Measurements from ENCODE around the gene TMEM183A. TPM values are rescaled to one million over a fixed set of nuclear protein-coding genes. Genes with fewer than 3 reads are reported as not detected.
A peak's percentile ranks its signal among the peaks of the same experiment; 100 is the strongest.
"Not testable (repeated sequence)": the region's sequence is repeated elsewhere in the genome, so short reads cannot be mapped to it uniquely, and the experiment has no call there.

Gene TMEM183A
- total RNA-seq, 1 experiment from 2014 or later, result 64.3 TPM

DNA sequence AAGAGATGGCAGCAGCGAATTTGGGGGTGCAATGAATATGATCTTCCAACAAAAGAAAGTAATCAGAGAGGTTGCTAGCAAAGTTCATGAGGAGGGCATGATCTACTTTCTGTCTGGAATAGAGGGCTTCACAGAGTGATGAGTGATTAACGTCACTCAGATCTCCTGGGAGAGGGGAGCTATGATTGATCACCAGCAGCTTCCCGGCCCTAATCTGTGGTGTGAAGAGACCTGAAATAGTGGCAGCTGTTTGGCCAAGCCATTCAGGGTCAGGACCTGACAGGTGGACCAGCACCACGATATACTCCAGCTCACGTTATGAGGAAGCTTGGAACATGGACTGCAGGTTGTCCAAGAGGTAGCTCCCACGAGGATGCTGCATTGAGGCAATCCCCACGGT lies 19.9 kb upstream of the TMEM183A start:
- DNase-seq (ENCODE audit: low read depth), result no peak

DNA sequence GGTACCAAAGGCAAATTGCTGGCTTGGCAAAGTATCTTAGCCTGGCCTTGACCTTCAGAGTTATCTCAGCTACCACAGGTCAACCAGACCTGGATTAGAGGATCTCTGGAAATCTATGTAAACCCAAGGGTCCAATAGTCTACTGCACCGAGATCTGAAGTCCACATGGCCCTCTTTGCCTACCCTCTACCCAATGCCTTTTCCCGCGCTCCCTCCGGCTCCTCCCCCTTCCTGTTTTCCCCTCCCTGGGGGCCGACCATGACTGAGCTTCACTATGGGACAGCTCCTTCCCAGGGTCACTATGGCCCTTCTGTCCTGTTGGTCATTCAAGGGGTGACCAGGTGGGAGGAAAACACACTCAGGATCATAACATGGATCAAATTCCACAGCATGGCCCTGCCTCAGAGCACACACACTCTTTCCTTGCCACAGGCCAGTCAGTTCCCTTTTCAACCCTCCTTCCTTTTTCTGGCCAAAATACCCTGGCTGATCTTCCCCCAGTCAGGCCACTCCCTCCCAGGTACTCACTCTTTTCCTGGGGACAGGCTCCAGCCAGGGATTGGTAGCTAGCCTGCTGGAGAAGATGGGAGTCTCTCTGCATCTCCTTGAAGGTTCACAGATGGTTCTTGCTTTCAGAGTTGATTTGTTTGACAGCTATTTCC lies 19.1 kb upstream of the TMEM183A start:
- DNase-seq (ENCODE audit: low read depth), result no peak

DNA sequence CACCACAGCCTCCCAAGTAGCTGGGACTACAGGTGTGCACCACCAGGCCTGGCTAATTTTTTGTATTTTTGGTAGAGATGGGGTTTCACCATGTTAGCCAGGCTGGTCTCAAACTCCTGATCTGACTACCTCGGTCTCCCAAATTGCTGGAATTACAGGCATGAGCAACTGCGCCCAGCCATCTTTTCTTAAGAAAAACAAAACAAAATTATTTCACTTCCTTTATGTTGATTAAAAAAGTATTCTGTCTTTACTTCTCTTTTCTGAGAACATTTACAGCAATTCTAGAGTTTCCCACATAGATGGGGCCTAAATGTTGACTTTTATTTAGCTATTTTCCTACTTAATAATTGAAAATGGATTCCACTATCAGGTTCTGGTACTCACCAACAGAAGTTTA lies 17.3 kb upstream of the TMEM183A start:
- no peak for DNase-seq (ENCODE audit: low read depth)

DNA sequence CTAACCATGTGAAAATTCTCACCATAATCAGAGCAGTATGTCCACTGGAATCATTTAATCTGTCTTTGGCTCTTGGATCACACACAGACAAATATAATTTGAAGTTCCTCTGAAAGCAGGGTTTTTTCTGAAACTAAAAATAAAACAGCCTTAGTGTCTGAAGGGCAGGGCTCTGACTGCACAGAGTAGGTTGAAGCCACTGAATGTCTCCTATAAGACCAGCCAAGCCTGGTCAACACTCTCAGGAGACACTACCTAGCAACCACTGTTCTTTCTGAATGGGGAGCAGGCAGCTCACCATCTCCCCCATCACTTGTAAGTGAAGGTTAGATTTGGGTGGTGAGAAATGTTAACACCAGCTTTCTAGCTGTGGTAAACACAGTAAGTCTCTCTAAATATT lies 16.1 kb upstream of the TMEM183A start:
- DNase-seq (ENCODE audit: low read depth), result no peak

DNA sequence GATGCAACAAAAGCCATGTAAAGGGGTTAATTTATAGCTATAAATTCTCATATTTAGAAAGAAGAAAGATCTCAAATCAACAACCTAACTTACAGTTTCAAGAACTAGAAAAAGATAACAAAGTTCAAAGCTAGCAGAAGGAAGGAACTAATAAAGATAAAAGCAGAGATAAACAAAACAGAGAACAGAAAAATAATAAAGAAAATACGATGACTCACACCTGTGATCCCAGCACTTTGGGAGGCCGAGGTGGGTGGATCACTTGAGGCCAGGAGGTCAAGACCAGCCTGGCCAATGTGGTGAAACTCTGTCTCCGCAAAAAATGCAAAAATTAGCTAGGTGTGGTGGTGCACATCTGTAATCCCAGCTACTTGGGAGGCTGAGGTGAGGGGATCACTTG lies 12.4 kb upstream of the TMEM183A start:
- no peak for DNase-seq (ENCODE audit: low read depth)

DNA sequence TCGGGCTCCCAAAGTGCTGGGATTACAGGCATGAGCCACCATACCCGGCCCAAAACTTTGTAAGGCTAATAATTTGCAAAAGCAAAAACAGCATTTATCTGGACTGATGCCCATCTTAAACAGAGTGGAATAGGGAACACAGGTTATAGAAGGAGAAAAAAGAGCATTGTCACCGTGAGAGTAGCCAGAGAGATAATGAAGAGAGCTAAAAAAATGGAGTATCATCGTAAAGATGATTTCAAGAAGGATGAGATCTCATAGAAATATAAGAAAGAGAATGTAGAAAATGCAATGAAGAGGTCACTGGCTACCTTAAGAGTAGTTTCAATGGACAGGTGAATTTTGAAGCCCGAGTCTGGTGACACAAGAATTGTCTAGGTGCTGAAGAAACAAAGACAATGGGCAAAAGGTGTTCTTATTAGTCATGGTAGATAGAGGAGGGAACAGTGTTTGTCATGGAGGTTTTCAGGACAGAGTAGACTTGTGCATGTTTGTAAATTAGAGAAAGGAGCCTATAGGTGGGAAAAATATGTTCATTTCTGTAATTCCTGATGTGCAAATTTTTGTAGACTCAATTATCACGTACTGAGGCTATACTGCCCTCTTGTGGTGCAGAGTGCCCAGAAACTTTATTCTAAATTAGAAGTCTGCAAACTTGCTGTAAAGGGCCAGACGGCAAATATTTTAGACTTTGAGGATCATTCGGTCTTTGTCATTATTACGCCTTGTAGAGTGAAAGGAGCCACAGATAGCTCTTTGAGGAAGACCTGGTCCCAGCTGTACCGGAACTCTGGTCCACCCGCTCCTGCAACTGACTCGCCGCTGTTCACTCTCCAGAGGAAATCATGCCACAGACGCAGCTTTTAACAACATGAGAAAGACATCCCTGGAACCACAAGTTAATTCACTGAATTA lies 8.1 kb upstream of the TMEM183A start:
- peak; percentile 50 for DNase-seq (ENCODE audit: low read depth)

DNA sequence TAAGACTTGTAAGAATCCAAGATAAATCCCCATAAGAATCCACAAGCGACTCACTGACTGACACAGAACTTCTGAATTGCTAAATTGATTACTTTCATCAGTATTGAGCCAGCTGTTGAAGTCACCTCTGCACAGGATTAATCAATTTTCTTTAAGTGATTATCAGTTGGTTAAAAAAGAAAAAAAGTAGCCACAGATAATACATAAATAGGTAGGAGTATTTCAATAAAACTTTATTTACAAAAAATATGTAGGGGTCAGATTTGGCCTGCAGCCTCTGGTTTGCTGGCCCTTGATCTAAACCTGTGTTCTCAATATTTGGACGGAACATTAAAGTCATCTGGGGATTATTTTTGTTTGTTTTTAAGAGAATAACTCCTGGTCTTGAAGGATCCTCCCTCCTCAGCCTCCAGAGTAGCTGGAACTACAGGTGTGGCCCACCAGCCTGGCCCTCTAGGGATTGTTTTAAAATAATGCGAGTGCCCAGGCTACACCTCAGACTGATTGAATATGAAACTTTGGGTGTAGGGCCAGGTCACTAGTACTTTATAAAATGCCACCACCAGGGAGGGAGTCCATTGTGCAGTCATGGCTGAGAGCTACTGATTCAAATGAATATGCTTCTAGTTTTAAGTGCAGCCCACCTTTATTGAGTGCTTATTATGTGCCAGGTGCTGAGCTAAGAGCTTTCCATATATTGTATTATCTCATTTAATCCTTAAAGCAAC lies 6.8 kb upstream of the TMEM183A start:
- no peak for DNase-seq (ENCODE audit: low read depth)

DNA sequence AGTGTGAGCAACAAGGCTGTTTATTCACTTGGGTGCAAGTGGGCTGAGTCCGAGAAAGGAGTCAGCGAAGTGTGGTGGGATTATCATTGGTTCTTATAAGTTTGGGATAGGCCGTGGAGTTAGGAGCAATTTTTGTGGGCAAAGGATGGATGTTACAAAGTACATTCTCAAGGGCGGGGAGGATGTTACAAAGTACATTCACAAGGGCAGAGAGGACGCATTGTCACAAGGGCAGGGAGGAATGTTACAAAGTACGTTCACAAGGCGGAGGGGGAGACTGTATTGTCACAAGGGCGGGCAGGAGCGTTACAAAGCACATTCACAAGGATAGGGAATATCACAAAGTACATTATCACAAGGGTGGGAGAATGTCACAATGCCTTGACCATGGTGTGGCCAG lies 5.2 kb upstream of the TMEM183A start:
- DNase-seq (ENCODE audit: low read depth), result no peak

DNA sequence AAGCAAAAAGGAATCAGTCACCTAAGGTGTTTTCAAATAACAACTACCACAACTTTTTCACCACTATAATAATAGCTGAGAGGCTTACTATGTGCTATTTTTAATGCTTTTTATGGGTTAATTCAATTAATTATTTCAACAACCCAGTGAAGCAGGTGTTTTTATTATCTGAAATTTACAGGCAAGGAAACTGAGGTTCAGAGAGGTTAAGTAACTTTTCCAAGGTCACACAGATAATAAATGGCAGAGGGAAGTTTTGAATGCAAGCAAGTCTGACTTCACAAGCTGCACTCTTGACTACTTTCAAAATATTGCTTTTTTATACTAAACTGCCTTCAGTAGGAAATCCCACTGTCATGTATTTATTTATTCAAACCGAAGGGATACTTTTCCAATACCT lies 4.2 kb upstream of the TMEM183A start:
- no peak for DNase-seq (ENCODE audit: low read depth)

DNA sequence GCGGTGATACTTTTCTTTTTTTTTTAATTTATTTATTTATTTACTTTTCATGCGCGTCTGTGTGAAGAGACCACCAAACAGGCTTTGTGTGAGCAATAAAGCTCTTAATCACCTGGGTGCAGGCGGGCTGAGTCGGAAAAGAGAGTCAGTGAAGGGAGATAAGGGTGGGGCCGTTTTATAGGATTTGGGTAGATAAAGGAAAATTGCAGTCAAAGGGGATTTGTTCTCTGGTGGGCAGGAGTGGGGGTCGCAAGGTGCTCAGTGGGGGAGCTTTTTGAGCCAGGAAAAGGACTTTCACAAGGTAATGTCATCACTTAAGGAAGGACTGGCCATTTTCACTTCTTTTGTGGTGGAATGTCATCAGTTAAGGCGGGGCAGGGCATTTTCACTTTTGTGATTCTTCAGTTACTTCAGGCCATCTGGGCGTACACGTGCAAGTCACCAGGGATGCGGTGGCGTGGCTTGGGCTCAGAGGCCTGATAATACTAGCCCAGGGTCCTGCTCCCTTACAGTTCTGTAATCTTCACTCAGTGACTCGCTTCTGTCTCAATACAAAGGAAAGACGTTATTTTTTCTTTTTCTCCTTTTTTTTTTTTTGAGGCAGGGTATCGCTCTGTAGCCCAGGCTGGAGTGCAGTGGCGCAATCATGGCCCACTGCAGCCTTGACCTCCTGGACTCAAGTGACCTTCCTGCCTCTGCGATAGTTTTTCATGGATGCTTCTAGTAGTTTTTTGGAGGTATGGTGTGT lies 1.6 kb upstream of the TMEM183A start:
- not testable (repeated sequence) for DNase-seq (ENCODE audit: low read depth)

DNA sequence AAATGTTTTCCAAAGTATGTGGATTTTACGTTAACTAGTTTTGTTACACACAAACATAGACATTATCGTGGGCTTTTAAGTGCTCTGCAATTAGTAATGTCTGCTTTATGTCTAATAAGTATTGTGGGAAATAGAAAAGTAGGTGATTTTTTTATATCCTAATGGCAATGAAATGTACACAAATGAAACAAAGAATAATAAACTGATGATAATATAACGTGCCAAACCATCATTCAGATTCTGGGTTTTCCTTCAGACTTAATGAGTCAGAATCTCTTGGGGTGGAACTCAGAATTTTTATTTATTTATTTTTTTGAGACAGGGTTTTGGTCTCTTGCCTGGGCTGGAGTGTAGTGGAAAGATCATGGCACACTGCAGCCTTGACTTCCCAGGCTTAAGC lies 2.0 kb downstream of the TMEM183A start:
- DNase-seq (ENCODE audit: low read depth), result no peak

DNA sequence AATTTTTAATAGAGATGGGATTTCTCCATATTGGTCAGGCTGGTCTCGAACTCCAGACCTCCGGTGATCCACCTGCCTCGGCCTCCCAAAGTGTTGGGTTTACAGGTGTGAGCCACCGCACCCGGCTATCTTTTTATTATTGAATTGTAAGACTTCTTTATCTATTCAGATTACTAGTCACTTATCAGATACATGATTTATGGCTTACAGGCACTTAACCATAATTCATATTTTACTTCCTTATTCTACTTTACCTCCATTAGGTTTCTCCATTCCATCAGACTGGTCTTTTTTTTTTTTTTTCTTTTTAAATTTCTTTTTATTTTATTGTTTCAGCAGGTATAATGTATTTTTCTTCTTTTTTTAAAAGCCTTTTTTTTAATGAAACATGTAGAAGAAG lies 4.4 kb downstream of the TMEM183A start:
- DNase-seq (ENCODE audit: low read depth), result no peak

DNA sequence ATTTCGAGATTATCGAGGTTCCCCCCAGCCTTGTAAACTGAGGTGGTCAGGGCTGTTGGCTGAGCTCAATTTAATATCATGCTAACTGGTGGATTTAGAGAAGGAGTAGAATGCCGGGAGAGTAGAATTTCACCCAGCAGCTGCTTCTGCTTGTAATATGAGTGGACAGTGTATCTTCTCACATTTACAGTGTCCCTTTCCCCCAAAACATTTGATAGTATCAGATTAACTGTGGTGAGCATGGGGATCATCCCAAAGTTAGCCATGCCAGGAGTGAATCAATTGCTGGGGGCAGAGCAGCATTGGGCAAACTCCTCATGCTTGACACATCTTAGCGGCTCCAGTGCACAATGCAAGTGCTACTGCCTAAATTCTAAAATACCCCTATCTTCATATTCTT lies 9.9 kb downstream of the TMEM183A start:
- no peak for DNase-seq (ENCODE audit: low read depth)

DNA sequence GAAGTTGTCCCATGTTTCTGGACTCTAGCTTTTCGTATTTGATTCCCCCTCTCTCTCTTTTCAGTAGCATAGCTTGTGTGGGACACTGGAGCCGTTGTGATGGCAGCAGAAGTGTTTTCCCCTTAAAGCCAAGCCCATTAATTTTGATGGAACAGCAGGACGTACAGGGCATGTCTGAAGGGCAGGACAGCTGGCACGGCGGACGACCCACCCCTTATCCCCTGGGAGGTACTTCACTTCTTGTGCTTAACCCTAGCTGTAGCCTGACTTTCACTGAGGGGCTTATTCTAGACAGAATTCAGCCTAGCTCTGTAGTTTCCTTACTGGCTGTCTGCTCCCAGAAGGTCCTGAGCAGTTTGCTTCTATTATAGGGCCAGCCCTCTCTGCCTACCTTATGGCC lies 10.5 kb downstream of the TMEM183A start:
- DNase-seq (ENCODE audit: low read depth), result no peak

DNA sequence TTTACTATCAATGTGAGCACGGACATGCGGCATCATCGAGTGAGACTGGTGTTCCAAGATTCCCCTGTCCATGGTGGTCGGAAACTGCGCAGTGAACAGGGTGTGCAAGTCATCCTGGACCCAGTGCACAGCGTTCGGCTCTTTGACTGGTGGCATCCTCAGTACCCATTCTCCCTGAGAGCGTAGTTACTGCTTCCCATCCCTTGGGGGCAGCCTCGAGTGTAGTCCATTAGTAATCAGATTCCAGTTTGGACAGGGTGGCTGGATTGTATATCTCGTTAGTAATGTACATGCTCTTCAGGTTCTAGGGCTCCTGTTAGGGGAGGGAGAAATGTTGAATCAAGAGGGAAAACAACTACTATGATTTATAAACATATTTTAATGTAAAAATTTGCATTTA lies 15.7 kb downstream of the TMEM183A start:
- not testable (repeated sequence) for DNase-seq (ENCODE audit: low read depth)

DNA sequence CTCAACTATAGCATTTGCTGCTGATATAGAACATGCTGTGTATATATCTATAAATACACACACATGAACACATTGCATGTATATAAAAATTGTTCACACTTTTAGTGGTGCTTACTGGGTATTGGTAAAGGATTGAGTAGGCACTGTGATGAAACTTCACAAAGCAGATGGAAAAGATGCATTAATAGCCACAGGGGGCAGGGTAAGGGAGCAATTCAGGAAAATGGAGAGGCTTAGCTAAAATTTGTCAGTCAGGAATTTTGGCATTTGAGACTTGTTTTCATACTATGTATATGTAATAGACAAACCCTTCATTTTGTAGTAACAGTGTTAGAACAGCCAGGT lies 18.5 kb downstream of the TMEM183A start:
- DNase-seq (ENCODE audit: low read depth), result no peak

DNA sequence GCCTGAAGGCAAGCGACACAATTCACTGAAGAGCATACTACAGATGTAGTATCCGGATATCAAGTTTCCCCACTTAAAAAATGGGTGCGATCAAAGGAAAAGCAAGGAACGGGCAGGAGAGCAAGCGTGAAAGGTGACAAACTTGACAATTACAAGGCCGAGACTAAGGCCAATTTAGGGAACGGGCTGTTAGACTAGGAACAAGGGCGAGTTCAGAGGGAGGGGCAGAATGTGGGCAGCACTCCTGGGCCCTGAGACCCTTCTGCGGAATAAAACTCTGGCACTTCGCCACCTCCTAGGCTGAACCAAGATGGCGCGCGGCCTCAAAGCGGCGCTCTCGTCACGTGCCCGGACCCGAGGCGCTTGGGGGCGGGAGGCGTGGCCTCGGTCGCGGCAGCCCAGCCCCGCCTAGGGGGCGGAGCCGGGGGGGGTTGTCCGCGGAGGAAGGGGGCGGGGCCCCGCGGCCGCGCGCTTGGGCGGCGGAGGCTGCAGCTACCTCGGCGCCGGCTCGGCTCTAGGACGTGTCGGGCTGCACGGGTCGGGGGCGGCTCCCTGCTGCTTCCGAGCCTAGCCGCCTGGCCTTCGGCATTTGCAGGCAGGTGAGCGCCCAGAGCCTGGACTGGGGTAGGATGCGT lies 19.0 kb downstream of the TMEM183A start, which contains the start of gene PPFIA4:
Gene PPFIA4 (plus strand): TSS at position 461 of the 635 bp plus-strand sequence. CDS start 12,518 bp downstream, outside the sequence.
- peak; percentile 82 for DNase-seq (ENCODE audit: low read depth)

DNA sequence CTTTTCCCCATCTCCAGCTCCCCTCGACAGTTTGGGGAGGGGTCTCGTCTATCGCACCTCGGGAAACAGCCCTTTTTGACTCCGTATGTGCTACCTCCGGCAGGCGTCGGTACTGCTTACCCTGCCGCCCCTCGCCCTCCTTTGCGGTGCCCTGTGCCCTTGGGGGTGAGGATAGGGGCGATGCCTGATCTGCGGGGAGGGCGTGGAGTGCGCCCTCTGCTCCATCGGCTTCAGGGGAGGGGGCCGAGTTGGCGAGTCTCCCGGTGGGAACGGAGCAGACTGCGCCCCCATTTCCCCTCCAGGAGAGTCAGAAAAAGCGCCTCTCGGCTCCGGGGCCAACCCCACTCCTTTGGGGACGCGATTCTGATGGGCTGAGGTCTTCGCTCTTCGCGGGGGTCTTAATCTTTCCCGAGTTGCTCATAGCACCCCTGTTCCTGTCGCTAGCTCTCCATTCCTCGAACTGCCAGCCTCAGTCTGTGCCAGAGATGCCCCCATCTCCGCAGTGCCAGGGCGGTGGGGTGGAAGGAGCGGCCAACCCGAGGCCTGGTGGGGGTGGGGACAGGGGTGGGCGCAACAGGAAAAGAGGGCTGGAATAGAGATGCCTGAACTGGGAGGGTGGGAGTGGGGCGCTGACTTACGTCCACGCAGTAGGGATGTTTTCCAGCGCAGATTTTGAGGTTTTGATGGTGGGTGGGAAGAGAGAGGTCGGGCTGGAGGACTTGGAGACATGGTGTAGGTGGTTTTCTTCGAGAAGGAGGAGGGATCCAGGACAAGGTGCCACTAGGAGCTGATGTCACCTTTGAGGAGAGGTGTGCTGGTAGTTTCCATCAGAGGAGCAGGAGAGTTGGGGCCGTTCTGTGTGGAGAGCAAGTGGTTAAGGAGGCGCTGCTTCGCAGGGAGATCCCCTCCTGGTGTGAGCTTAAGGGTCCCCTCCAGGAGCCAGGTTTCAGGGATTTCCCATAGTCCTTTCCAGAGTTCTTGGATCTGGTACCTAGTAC lies 19.8 kb downstream of the TMEM183A start:
- DNase-seq (ENCODE audit: low read depth), result no peak

DNA sequence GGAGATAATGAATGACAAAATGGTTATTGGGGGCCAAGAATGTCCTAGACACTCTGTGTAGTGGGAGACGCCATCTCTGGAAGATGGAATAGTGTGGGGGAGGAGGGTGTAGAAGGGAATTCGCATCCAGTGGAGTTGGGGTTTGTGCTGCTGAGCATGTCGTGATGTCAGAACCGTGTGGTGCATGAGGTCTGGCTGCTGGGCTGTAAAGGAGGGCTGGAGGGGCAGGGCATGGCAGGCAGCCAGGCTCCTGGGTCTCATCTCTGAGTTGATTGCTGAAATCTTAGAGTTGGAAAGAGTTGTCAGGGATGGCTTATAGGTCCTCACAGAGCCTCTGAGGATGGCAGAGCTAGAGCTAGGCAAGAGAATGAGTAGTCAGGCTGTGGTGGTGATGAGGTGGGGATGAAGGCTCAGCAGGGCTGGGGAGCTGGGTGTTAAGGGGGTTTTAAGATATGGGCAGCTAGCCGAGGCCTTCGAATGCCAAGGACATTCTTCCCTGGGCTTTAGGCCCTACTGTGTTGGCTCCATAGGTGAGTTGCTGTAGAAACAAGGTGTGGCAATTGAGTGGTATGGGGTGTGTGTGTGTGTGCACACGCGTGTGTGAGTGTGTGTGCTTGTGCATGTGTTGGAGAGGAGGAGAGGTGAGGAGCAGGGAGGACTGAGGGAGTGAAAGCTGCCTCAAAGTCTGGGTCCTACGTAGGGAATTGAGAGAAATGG lies 21.1 kb downstream of the TMEM183A start:
- DNase-seq (ENCODE audit: low read depth), result no peak
